HG03103 (cell line): Measurements from ENCODE around the gene ZBED6.
"Not testable (repeated sequence)": the region's sequence is repeated elsewhere in the genome, so short reads cannot be mapped to it uniquely, and the experiment has no call there.

ENCODE experiments used
- ATAC-seq: cut with Tn5 transposase; IDR thresholded peaks from one replicate; pipeline ENCODE4 v1.9.1; 2021; ENCODE audit warnings: low read depth; ENCODE audit not compliant: unreplicated experiment

ZBED6 gene

DNA sequence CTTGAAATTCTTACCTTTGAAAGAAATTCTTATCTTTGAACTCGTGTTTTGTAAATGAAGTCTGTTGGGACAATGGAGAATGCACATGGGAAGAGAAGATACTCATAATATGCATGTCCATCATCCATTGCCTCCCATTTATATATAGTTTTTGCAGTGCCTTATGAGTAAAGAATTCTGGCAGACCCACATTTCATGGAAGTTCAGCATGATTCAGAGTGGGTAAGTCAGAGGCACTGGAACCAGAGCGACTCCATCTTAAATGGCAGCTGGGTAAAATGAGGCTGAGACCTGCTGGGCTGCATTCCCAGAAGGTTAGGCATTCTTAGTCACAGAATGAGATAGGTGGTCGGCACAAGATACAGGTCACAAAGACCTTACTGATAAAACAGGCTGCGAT, 16.6 kb upstream of the ZBED6 start:
- ATAC-seq = no peak

DNA sequence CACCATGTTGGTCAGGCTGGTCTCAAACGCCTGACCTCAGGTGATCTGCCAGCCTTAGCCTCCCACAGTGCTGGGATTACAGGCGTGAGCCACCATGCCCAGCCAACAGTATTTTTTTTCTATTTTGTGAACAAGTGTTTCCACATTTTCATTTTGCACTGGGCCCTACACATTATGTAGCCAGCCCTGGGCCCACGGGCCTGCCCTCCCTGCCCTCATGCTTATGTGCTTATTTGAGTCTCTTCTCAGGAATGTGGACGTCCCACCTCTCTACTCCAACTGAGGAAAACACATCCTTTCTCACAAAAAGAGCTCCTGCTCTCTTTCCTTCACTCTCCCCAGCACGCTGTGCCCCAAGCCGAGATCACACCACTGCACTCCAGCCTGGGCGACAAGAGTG, 13.5 kb upstream of the ZBED6 start:
- ATAC-seq = no peak

DNA sequence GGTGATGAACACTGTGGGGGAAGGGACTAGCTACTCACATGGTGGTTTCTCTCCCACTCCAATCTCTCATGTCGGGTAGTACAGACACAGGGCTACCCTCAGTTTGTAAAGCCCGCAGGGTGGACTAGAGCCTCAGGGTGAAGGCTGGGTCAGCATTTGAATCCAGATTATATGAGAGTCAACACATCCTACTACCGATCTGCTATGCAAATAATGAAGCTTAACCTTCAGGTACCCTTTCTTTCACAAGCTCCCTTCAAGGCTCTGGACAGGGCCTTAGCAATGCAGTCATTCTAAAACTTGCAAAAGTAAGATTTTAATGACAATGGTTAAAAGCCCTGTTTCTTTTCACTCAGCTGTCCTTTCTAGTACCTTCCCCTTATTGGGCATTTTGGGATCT, 5.5 kb upstream of the ZBED6 start:
- no peak for ATAC-seq

DNA sequence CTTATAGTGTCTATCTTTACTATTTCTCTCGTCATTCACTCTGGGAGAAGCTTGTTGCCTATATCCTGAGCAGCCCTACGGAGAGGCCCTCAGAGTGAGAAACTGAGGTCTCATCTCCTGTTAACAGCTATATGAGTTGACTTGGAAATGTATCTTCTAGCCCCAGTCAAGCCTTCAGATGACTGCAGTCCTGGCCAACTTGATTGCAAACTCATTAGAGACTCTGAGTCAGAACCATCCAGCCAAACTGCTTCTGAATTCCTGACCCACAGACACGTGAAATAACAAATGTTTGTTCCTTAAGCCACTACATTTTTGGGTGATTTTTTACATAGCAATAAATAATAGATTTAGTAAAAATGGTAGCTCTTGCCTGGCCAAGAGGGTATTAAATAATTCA, 3.9 kb upstream of the ZBED6 start:
- ATAC-seq = no peak

DNA sequence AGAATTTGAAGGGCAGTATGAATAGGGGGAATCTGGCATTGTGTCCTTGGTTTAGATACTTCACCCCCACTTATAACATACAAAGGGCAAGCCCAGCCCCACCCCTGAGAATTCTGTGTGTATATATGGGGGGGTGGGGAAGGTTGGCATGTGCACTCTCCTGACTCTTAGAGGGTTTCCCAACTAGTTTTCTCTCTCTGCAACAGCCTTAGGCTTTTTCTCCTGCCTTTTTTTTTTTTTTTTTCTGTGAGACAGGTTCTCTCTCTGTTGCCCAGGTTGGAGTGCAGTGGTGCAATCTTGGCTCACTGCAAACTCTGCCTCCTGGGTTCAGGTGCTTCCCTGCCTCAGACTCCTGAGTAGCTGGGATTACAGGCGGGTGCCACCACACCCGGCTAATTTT, 2.9 kb upstream of the ZBED6 start:
- no peak for ATAC-seq

DNA sequence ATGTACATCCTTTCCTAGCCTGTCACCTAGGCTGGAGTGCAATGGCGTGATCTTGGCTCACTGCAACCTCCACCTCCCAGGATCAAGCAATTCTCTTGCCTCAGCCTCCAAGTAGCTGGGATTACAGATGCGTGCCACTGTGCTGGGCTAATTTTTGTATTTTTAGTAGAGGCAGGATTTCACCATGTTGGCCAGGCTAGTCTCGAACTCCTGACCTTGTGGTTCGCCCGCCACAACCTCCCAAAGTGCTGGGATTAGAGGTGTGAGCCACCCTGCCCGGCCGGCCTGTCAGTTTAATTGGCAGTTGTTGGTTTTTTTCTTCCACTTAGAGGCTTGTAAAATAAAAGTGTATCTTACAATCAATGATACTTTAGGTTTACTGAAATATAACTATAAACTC, 1.9 kb upstream of the ZBED6 start:
- ATAC-seq = not testable (repeated sequence)

DNA sequence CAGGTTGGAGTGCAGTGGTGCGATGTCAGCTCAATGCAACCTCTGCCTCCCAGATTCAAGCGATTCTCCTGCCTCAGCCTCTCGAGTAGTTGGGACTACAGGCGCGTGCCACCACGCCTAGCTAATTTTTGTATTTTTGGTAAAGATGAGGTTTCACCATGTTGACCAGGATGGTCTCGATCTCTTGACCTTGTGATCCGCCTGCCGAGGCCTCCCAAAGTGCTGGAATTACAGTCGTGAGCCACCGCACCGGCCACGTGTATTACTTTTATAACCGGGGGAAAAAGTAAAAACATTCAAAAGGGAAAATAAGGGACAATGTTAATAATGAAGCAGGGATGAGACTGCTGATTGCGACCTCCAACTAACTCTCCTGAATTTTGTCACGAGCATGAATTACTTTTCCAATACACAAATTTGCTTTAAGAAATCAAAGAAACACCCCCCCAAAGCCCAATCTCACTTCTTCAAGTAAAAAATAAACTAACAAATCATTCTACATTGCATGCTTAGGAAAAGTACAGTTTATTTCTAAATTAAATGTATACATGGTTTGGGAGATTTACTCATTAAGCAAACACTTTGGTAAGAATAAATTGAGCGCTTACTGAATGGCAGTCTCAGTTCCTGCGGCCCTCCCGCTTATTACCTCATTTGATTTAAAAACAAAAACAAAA, 521 bp upstream of the ZBED6 start:
- no peak for ATAC-seq

DNA sequence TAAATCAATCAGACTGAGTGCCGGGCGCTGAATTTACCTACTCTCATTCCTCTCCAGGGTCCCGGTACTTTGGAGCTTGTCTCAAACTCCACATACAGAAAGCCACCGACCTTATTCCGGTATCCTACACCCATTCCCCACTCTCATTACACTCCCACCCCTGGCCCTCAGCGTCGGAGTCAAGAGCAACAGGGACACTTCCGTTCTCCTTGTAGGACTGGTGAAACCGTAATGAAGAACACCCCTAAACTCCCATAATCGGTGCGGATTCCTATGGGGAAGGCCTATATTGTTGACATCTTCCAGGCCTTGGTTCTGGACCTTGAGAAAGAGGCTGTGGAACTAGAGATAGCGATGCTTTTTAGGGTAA, 798 bp downstream of the ZBED6 start:
- no peak for ATAC-seq

DNA sequence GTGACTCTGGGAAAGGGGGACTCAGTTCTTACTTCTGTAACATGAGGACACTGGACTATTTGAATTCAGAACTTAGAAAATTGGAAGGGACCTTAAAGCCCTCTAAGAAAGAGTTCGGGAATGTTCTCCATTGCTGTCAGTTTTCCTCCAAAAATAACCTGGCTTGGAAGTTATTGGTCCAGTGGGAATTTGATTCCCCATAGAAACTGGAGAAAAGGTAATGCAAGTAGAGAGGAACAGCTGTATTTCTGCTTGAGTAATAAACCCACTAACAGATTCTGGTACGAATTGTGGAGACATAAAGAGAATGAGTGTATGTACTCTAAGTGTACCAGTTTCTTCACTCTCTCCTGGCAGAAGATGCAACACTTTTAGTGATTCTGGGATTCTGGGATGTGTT, 1.8 kb downstream of the ZBED6 start:
- no peak for ATAC-seq

DNA sequence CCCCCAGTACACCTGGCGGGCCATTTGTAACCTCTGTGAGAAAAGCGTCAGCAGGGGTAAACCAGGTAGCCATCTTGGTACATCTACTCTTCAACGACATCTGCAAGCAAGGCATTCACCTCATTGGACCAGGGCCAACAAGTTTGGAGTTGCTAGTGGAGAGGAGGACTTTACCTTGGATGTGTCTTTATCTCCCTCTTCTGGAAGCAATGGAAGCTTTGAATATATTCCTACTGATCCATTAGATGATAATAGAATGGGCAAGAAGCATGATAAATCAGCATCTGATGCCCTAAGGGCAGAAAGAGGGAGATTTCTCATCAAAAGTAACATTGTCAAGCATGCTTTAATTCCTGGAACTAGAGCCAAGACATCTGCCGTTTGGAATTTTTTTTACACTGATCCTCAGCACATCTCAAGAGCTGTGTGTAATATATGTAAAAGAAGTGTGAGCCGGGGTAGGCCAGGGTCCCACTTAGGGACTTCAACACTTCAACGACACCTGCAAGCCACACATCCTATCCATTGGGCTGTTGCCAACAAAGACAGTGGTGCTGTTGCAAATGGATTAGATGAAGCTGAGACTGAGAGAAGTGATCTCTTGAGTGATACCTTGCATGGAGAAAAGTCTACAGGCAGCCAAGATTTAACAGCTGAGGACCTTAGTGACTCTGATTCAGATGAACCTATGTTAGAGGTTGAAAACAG, 2.7 kb downstream of the ZBED6 start:
- no peak for ATAC-seq

DNA sequence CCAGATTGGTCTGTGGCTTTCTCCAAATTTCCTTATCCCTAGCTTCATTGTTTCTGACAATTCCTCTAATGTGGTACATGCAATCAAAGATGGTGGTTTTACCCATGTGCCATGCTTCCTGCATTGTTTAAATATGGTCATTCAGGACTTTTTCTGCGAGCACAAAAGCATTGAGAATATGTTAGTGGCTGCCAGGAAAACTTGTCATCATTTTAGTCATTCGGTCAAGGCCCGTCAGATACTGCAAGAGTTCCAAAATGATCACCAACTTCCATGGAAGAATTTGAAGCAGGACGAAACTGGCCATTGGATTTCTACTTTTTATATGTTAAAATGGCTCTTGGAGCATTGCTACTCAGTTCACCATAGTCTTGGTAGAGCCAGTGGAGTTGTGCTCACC, 3.7 kb downstream of the ZBED6 start:
- no peak for ATAC-seq

DNA sequence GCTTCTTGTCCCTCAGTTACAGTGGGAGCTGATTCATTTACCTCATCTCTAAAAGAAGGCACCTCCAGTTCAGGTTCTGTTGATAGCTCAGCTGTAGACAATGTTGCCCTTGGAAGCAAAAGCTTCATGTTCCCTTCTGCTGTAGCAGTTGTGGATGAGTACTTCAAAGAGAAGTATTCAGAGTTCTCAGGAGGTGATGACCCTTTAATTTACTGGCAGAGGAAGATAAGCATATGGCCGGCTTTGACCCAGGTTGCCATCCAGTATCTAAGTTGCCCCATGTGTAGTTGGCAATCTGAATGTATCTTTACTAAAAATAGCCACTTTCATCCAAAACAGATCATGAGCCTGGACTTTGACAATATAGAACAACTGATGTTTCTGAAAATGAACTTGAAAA, 4.5 kb downstream of the ZBED6 start:
- no peak for ATAC-seq

DNA sequence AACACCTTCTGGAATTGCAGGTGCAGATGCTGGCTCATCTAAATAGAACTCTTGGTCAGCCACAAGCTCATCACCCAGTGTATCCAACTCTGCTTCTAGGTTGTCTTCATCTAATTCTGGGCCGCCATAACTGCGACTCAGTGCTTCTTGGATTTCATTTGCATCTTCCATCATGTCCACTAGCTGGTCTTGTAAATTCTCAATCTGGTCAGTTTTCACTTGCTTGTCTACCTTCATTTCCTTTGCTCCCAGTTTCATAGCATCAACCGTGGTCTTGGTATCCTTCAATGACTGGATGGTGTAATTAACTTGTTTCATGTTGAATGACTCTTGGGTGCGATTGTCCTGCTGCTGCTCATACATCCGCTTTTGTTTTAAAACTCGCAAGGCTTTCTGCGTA, 10.3 kb downstream of the ZBED6 start:
- ATAC-seq = no peak

DNA sequence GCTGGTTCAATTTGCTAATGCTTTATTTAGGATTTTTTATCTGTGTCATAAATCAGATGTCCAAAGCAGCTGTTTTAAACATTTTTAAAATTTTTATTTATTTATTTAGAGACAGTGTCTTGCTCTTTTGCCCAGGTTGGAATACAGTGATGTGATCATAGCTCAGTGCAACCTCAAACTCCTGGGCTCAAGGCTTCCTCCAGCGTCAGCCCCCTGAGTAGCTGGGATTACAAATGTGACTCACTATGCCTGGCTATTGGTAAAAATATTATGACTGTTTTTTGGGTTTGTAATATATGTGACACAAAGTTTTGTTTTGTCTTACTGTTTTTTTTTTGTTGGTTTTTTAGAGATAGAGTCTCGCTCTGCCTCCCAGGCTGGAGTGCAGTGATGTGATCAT, 11.8 kb downstream of the ZBED6 start:
- ATAC-seq = no peak

DNA sequence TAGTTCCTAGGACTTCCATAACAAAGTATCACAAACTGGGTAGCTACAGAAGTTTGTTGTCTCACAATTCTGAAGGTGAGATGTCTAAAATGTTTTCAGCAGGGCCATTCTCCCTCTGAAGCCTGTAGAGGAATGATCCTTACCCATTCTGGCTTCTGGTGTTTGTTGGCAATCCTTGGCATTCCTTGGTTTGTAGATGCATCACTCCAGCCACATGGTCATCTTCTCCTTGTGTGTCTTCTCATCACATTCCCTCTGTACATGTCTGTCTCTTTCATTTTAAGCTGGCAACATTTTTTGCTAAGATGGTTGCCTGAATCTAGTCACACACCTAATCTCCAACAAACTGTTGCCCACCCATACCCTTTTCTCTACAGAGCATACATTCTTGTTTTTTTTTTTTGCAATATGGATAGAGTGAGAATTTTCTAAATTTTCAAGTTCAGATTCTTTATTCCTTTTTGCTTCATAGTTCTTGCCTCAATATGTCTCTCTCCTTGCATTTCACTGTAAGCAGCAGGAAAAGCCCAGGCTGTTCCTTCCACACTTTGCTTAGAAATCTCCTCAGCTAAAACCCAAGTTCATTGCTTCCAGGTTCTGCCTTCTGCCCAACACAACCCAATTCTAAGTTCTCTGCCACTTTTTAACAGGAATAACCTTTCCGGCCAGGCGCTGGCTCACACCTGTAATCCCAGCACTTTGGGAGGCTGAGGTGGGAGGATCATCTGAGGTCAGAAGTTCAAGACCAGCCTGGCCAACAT, 18.3 kb downstream of the ZBED6 start:
- no peak for ATAC-seq

DNA sequence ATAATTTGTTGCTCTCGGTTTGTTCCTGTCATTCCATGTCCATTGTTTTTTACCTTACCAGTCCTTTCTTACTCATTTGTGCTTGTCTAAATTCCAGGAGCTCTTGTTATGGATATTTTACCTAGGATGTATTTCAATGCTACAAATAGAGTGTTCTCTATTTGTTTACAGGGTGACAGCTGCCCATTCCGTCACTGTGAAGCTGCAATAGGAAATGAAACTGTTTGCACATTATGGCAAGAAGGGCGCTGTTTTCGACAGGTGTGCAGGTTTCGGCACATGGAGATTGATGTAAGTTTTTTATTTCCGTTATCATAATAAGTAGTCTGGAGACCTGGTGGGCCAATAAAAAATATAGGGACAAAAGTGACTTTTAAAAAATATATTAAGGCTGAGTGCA, 23.0 kb downstream of the ZBED6 start:
- no peak for ATAC-seq

DNA sequence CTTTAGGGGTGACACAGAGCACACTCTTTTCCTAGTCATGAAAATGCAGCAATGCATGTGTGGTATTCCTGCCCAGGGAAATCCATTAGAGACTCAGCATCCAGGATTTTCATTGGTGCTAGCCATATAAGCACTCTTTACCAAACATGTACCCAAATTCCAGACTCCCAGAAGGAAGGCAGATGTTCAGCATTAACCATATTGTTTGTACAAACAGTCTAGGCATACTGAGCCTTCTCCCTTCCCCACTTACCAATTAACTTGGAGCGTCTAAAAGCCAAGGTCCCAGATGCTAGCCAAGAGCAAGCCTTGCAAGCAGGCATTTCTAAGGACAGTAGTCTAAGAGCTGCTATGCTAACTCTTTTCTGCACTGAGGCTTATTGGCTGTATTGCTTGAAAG, 27.9 kb downstream of the ZBED6 start:
- no peak for ATAC-seq

DNA sequence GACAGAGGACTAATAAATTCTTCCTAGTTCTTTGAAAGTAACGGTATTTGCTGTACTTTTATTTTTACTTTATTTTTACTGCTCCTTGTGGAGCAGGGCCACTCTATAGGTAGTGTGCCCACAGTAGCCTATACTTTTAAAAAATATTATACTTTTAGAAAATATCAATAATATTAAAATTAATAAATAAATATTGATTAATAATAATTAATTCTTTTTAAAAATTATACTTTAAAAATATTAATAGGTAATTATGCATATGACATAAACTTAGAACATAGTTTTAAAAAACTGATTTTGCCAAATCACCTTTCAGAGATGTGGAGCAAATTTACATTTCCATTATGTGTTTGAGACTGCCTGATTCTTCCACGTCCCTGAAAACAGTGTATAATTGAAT, 30.8 kb downstream of the ZBED6 start:
- ATAC-seq = no peak

DNA sequence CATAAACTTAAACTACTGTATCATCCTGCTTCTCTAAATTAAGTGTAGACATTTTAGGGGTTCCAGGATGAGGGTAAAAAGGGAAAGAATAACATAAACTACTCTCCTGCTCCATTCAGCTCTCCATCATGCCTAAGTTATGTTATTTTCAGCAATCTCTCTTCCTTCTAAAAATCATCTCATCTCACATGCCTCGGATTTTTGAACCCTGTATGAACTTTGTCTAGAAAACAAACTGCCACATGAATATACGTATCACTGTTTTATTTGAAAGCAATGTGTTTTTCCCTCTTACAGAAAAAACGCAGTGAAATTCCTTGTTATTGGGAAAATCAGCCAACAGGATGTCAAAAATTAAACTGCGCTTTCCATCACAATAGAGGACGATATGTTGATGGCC, 32.6 kb downstream of the ZBED6 start:
- ATAC-seq = no peak

DNA sequence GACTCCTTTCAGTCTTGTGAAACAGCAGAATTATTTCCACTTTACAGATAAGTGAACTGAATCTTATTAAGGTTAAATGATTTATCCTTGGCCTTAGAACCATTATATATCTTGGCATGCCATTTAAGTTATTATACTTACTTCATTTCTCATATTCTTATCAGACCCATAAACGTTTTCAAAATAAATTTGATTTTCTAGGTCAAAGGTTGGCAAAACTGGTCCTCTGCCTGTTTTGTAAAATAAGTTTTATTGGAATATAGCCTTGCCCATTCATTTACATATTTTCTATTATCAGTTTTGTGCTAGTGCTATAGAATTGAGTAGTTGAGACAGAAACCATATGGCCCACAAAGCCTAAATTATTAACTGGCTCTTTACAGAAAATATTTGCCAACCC, 33.1 kb downstream of the ZBED6 start:
- no peak for ATAC-seq

DNA sequence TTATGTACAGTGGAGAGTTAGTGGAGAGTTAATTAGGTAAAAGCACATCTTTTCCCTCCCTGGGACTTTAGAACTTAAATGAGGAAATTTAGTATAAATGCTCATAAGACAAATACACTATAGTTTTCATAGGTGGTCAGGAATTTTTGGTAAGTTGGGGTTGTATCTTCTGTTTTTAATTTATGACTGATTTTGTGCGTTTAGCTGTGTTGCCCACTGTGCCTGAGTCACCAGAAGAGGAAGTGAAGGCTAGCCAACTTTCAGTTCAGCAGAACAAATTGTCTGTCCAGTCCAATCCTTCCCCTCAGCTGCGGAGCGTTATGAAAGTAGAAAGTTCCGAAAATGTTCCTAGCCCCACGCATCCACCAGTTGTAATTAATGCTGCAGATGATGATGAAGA, 33.8 kb downstream of the ZBED6 start:
- not testable (repeated sequence) for ATAC-seq

DNA sequence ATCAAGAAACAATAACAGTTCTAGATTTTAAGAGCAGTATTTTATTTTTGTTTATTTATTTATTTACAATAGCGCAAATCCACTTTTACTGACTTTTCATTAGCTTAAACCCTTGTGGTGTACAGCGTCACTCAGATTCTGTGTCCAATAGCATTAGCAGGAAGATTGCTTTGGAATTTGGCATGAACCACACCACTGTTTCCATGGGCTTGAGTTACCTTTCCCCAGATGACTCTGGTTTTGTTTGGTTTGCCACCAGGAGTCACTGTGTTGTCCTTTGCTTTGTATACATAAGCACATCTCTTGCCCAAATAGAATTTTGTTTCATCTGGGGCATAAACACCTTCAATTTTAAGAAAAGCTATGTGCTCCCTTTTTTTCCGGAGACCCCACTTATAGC, 40.1 kb downstream of the ZBED6 start:
- ATAC-seq = no peak
